HL-60 (cell line): ENCODE data around the gene ACOX3.

Source experiments
- DNase-seq, 2 experiments: peaks; one replicate each; pipeline ENCODE4 v3.0.0-alpha.2; 2010 to 2020; ENCODE audit warnings: low read depth in 1 of 2, low spot score in 1 of 2
- H3K27ac ChIP-seq: fragments of 250-450 bp; sonication (Bioruptor Pico); replicated peaks from 2 replicates; pipeline ENCODE4 v1.5.1; 2020; ENCODE audit warnings: mild to moderate bottlenecking, moderate library complexity
- H3K27me3 ChIP-seq: fragments of 250-450 bp; sonication (Bioruptor Pico); 2 replicates; pipeline ENCODE4 v1.5.1; 2021; ENCODE audit warnings: mild to moderate bottlenecking, moderate library complexity; ENCODE audit not compliant: insufficient read depth, poor library complexity, severe bottlenecking
- H3K4me3 ChIP-seq: replicated peaks from 2 replicates; pipeline ENCODE4 v1.5.1; 2011; ENCODE audit warnings: mild to moderate bottlenecking, control low read depth, low read length; ENCODE audit not compliant: insufficient read depth
- CTCF ChIP-seq: IDR thresholded peaks from one replicate; pipeline ENCODE4 v1.5.1; 2011; ENCODE audit warnings: low read length, control low read depth, inconsistent platforms; ENCODE audit not compliant: insufficient read depth
- GABPA ChIP-seq: IDR thresholded peaks from 2 replicates; pipeline ENCODE4 v1.6.1; 2012; ENCODE audit warnings: low read depth
- POLR2AphosphoS5 ChIP-seq: IDR thresholded peaks from 2 replicates; pipeline ENCODE4 v1.6.1; 2012; ENCODE audit warnings: low read depth
- REST ChIP-seq: IDR thresholded peaks from 2 replicates; pipeline ENCODE4 v1.6.1; 2012; ENCODE audit warnings: low read depth; ENCODE audit not compliant: insufficient replicate concordance
- SPI1 ChIP-seq: IDR thresholded peaks from 2 replicates; pipeline ENCODE4 v1.6.1; 2012; ENCODE audit warnings: low read depth, mild to moderate bottlenecking, borderline replicate concordance

ACOX3 gene

GRCh38 chr4:8478801-8479744, 38.5 kb upstream of the ACOX3 start:
- TF ChIP-seq SPI1 (no peak), POLR2AphosphoS5 (no peak), REST (no peak), CTCF (no peak), GABPA (no peak)
- no peak for DNase-seq

DNA sequence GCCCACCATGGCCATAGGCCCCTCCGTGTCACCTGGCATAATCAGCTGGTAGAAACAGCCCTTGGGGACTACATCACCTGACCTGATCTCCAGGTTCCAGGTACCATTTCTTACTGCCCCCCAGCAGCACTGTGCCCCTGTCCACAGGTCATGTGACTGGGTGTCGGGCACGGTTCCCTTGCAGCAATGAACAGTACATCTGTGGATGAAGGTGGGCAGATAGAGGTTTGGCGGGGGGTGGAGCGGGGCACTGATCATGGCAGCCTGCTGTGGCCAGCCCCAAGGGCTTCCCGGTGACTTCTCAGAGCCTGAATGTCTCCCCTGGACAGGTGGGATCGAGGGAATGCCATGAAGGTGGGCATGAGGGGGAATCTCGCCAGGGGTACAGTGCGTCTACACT, 37.8 kb upstream of the ACOX3 start:
- no peak for TF ChIP-seq CTCF
- no peak for TF ChIP-seq SPI1
- no peak for TF ChIP-seq GABPA
- no peak for TF ChIP-seq POLR2AphosphoS5
- no peak for TF ChIP-seq REST
- H3K27ac ChIP-seq = no peak overlapping the region
- no peak for DNase-seq
- H3K4me3 ChIP-seq = no peak overlapping the region
- H3K27me3 ChIP-seq = no peaks in the 10 kb centered on the region

More at GRCh38 chr4:8478801-8479744, 38.5 kb upstream of the ACOX3 start:
- no peak overlapping the region for H3K4me3 ChIP-seq
- no peak overlapping the region for H3K27ac ChIP-seq
- H3K27me3 ChIP-seq = no peaks in the 10 kb centered on the region

- no peak for DNase-seq
- TF ChIP-seq POLR2AphosphoS5 (no peak), CTCF (no peak), GABPA (no peak), SPI1 (no peak), REST (no peak)
- Histone ChIP-seq H3K27me3 (no peaks in the 10 kb centered on the region), H3K4me3 (no peak overlapping the region), H3K27ac (no peak overlapping the region)
Measured at GRCh38 chr4:8477676-8478075, 37.2 kb upstream of the ACOX3 start.
